Activated naive CD4-positive, alpha-beta T cell treated with anti-CD3 and anti-CD28 coated beads for 36 hours (primary cell): ENCODE data around the gene PHLPP1. TPM values are rescaled to one million over a fixed set of nuclear protein-coding genes. Genes with fewer than 3 reads are reported as not detected.

Experiments used
- CTCF ChIA-PET: fragments of 350-600 bp; sonication (Branson Sonifier 250); formaldehyde crosslinking; loops from one replicate; lab custom pipeline; 2021; ENCODE audit warnings: antibody characterized with exemption; lab: Charles Lee
- DNase-seq: peaks from one replicate; pipeline ENCODE4 v3.0.0-alpha.2; 2020
- H3K27ac Mint-ChIP-seq: one replicate; pipeline ENCODE4 v1.8.0; 2021; ENCODE audit warnings: mild to moderate bottlenecking, mixed read lengths
- H3K27me3 Mint-ChIP-seq: one replicate; pipeline ENCODE4 v1.8.0; 2021; ENCODE audit warnings: low read depth, mixed read lengths
- H3K36me3 Mint-ChIP-seq: one replicate; pipeline ENCODE4 v1.8.0; 2021; ENCODE audit warnings: low read depth, mixed read lengths
- H3K4me1 Mint-ChIP-seq: one replicate; pipeline ENCODE4 v1.8.0; 2021; ENCODE audit warnings: low read depth, mixed read lengths
- H3K4me3 Mint-ChIP-seq: one replicate; pipeline ENCODE4 v1.8.0; 2021; ENCODE audit warnings: mild to moderate bottlenecking, moderate library complexity, mixed read lengths
- H3K9me3 Mint-ChIP-seq: one replicate; pipeline ENCODE4 v1.8.0; 2021; ENCODE audit warnings: mixed read lengths
- intact Hi-C: fragments of 100-400 bp; cut with micrococcal nuclease; formaldehyde crosslinking; loops from one replicate; pipeline ENCODE4 v1.15.1; 2023
- total RNA-seq, 2 experiments: library from RNA; stranded (reverse); gene quantifications; one replicate each; pipeline ENCODE4 v1.2.3, GENCODE V29; 2021

Gene PHLPP1
- total RNA-seq, 2 experiments from 2014 or later, result 6.5 to 7.2 TPM

- Mint-ChIP-seq H3K9me3 (no peaks in the 10 kb centered on the region), H3K27me3 (no peaks in the 10 kb centered on the region), H3K4me3 (no peak overlapping the region), H3K36me3 (peaks cover 4% of the 10 kb centered on the region), H3K27ac (no peak overlapping the region), H3K4me1 (peaks cover 7% of the 10 kb centered on the region)
- DNase-seq, result no peak
- CTCF ChIA-PET, result interaction anchor here (0.7 kb wide), 1 partner anchor 117 kb away, joined by 3 read pairs; the partner anchor contains the start of gene PHLPP1
- intact Hi-C loops, result no loop called here
These were observed 116.9 kb downstream of the PHLPP1 start for GRCh38 chr18:62832282-62832681.

GRCh38 chr18:62833494-62833893, 118.2 kb downstream of the PHLPP1 start:
- Mint-ChIP-seq H3K9me3 (no peaks in the 10 kb centered on the region), H3K27ac (no peak overlapping the region), H3K4me1 (peaks cover 5% of the 10 kb centered on the region), H3K4me3 (no peak overlapping the region), H3K36me3 (peaks cover 4% of the 10 kb centered on the region), H3K27me3 (no peaks in the 10 kb centered on the region)
- CTCF ChIA-PET, result no interaction called here
- intact Hi-C loops, result no loop called here
- no peak for DNase-seq

- Mint-ChIP-seq H3K9me3 (no peaks in the 10 kb centered on the region), H3K4me3 (no peak overlapping the region), H3K36me3 (peaks cover 4% of the 10 kb centered on the region), H3K27ac (no peak overlapping the region), H3K4me1 (peaks cover 12% of the 10 kb centered on the region), H3K27me3 (no peaks in the 10 kb centered on the region)
- CTCF ChIA-PET, result no interaction called here
- intact Hi-C loops, result no loop called here
- no peak for DNase-seq
These were observed 119.4 kb downstream of the PHLPP1 start for GRCh38 chr18:62834715-62835114.

GRCh38 chr18:62837011-62837410, 121.7 kb downstream of the PHLPP1 start:
- Mint-ChIP-seq H3K4me1 (peaks cover 18% of the 10 kb centered on the region), H3K9me3 (no peaks in the 10 kb centered on the region), H3K4me3 (no peak overlapping the region), H3K27ac (no peak overlapping the region), H3K36me3 (no peaks in the 10 kb centered on the region), H3K27me3 (no peaks in the 10 kb centered on the region)
- intact Hi-C loops, result no loop called here
- CTCF ChIA-PET, result interaction anchor here (0.6 kb wide), 1 partner anchor 243 kb away, joined by 4 read pairs; no protein-coding TSS in a partner anchor
- no peak for DNase-seq

- CTCF ChIA-PET, result no interaction called here
- Mint-ChIP-seq H3K27ac (no peak overlapping the region), H3K9me3 (no peaks in the 10 kb centered on the region), H3K27me3 (no peaks in the 10 kb centered on the region), H3K4me1 (peaks cover 20% of the 10 kb centered on the region), H3K4me3 (no peak overlapping the region), H3K36me3 (no peaks in the 10 kb centered on the region)
- DNase-seq, result no peak
- intact Hi-C loops, result no loop called here
These were observed 123.2 kb downstream of the PHLPP1 start for GRCh38 chr18:62838475-62839098.

GRCh38 chr18:62839874-62840713, 124.8 kb downstream of the PHLPP1 start:
- Mint-ChIP-seq H3K27me3 (no peaks in the 10 kb centered on the region), H3K27ac (no peak overlapping the region), H3K36me3 (no peaks in the 10 kb centered on the region), H3K4me1 (peaks cover 29% of the 10 kb centered on the region), H3K9me3 (no peaks in the 10 kb centered on the region), H3K4me3 (no peak overlapping the region)
- CTCF ChIA-PET, result no interaction called here
- intact Hi-C loops, result loop anchor here (10.0 kb wide), 1 partner anchor 655 kb away; the partner anchor contains the start of genes PIGN and RELCH
- no peak for DNase-seq

- intact Hi-C loops, result loop anchor here (10.0 kb wide), 1 partner anchor 657 kb away; the partner anchor contains the start of genes PIGN and RELCH
- DNase-seq, result no peak
- Mint-ChIP-seq H3K27ac (no peak overlapping the region), H3K9me3 (no peaks in the 10 kb centered on the region), H3K27me3 (no peaks in the 10 kb centered on the region), H3K4me3 (no peak overlapping the region), H3K4me1 (peaks cover 40% of the 10 kb centered on the region), H3K36me3 (no peaks in the 10 kb centered on the region)
- CTCF ChIA-PET, result no interaction called here
These were observed 126.1 kb downstream of the PHLPP1 start for GRCh38 chr18:62841405-62841804.

GRCh38 chr18:62842898-62843297, 127.6 kb downstream of the PHLPP1 start:
- no peak for DNase-seq
- Mint-ChIP-seq H3K4me3 (no peak overlapping the region), H3K27ac (no peak overlapping the region), H3K9me3 (no peaks in the 10 kb centered on the region), H3K27me3 (no peaks in the 10 kb centered on the region), H3K4me1 (peaks cover 40% of the 10 kb centered on the region), H3K36me3 (no peaks in the 10 kb centered on the region)
- CTCF ChIA-PET, result no interaction called here
- intact Hi-C loops, result loop anchor here (10.0 kb wide), 1 partner anchor 658 kb away; the partner anchor contains the start of genes PIGN and RELCH

GRCh38 chr18:62844850-62845643, 129.7 kb downstream of the PHLPP1 start:
- H3K4me1 Mint-ChIP-seq, result peaks cover 24% of the 10 kb centered on the region
- CTCF ChIA-PET, result interaction anchor here (0.5 kb wide), 1 partner anchor 176 kb away, joined by 3 read pairs; no protein-coding TSS in a partner anchor
- DNase-seq, result peak; percentile 57

GRCh38 chr18:62846313-62846712, 131.0 kb downstream of the PHLPP1 start:
- Mint-ChIP-seq H3K27me3 (no peaks in the 10 kb centered on the region), H3K9me3 (no peaks in the 10 kb centered on the region), H3K4me3 (no peak overlapping the region), H3K4me1 (peaks cover 22% of the 10 kb centered on the region), H3K27ac (no peak overlapping the region), H3K36me3 (no peaks in the 10 kb centered on the region)
- intact Hi-C loops, result loop anchor here (10.0 kb wide), 1 partner anchor 662 kb away; the partner anchor contains the start of genes PIGN and RELCH
- CTCF ChIA-PET, result interaction anchor here (0.6 kb wide), 2 partner anchors 113 to 230 kb away, joined by 4 read pairs; no protein-coding TSS in a partner anchor
- no peak for DNase-seq

More at GRCh38 chr18:62844850-62845643, 129.7 kb downstream of the PHLPP1 start:
- H3K4me3 Mint-ChIP-seq, result no peak overlapping the region
- H3K36me3 Mint-ChIP-seq, result no peaks in the 10 kb centered on the region
- intact Hi-C loops, result loop anchor here (1.0 to 10.0 kb wide), 15 partner anchors 17 to 1106 kb away; partner anchors contain the start of genes PHLPP1, PIGN and RELCH
- peak overlapping the region; percentile 24 for H3K27ac Mint-ChIP-seq
- no peaks in the 10 kb centered on the region for H3K27me3 Mint-ChIP-seq
- H3K9me3 Mint-ChIP-seq, result no peaks in the 10 kb centered on the region

GRCh38 chr18:62847081-62847480, 131.7 kb downstream of the PHLPP1 start:
- CTCF ChIA-PET, result no interaction called here

More at GRCh38 chr18:62847081-62847480, 131.7 kb downstream of the PHLPP1 start:
- H3K27ac Mint-ChIP-seq, result no peak overlapping the region
- peaks cover 22% of the 10 kb centered on the region for H3K4me1 Mint-ChIP-seq
- DNase-seq, result no peak
- intact Hi-C loops, result loop anchor here (10.0 kb wide), 1 partner anchor 662 kb away; the partner anchor contains the start of genes PIGN and RELCH
- no peak overlapping the region for H3K4me3 Mint-ChIP-seq
- H3K36me3 Mint-ChIP-seq, result no peaks in the 10 kb centered on the region
- no peaks in the 10 kb centered on the region for H3K9me3 Mint-ChIP-seq
- H3K27me3 Mint-ChIP-seq, result no peaks in the 10 kb centered on the region
